ENCODE measurements around the gene GPRC5A.

GPRC5A gene

DNA sequence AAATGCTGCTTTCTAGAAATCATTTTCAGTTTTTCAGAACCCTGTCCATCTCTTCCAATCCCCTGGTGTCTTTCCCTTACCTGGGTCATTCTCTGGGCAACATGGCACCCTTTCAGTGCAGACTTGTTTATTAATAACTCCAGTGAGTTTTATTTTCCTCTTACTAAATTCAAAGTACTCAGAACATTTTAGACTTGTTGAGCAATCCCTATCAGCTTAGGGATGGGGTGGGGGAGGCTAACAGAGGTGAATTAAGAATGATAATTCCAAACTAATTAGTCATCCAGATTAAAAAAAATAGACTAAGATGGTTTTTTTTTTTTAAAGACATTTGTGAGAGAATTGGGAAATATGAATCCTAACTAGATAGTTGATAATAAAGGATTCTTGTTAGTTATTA lies 10.7 kb downstream of the GPRC5A start:
- no peak overlapping the region for H3K4me3 ChIP-seq (ENCODE audit: low read depth in 1 of 2, low read length in 2 of 2)
- H3K9me3 ChIP-seq (ENCODE audit: low read length) = no peaks in the 10 kb centered on the region
- H3K27me3 ChIP-seq (ENCODE audit: control insufficient read depth in 1 of 2, insufficient read depth in 2 of 2, low read length in 2 of 2) = no peaks in the 10 kb centered on the region
- no peaks in the 10 kb centered on the region for H3K36me3 ChIP-seq (ENCODE audit: insufficient read depth, low read length)
- H3K27ac ChIP-seq (ENCODE audit: low read depth, low read length) = no peak overlapping the region
- peaks cover 6% of the 10 kb centered on the region for H3K4me1 ChIP-seq (ENCODE audit: insufficient read depth, low read length)
- H3K9ac ChIP-seq (ENCODE audit: low read length) = no peak overlapping the region

DNA sequence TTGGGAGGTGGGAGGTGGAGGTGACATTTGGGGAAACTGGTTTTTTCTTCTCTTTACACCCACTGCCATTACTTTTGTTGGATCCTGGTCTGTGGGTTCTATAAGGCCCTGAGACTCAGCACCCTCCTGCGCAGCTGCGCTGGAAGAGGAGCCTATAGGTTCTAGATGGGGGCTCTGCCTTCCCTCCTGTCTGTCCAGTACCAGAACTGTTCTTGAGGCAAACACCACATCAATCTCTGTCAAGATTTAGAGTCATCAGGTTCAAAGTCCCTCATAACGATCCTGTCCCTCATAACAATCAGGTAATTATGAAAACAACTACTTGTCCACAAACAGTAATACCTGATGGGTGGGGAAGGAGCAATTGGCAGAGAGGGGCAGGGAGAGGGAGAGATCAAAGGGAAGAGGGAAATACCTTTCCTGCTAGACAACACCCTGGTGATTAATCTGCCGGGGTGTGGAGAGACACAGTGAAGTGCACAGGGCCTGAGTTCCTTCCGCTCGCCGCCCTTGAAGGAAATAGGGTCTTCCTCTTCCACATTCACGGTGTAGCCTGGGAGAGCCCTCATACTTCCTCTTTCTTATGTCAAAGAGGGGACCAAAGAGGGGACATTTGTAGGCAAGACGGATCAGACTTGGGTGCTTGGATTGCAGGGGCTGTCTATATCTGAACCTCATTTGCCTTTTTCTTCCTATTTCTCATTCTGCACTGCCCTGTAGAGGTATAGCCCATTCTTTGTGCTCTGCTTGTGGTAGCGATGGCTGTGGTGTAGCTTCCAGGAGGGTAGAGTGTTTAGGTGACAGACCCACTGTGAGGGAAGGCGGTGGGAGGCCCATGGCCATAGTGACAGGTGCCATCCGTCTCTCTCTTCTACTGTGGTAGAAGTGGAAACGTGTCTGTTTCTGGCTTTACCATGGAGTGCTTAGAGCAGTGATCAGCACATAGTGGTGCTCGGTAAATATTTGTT lies 12.6 kb downstream of the GPRC5A start:
- Histone ChIP-seq H3K4me1 (ENCODE audit: insufficient read depth, low read length) (peaks cover 6% of the 10 kb centered on the region), H3K4me3 (ENCODE audit: low read depth in 1 of 2, low read length in 2 of 2) (no peak overlapping the region), H3K27ac (ENCODE audit: low read depth, low read length) (no peak overlapping the region), H3K36me3 (ENCODE audit: insufficient read depth, low read length) (no peaks in the 10 kb centered on the region), H3K27me3 (ENCODE audit: control insufficient read depth in 1 of 2, insufficient read depth in 2 of 2, low read length in 2 of 2) (no peaks in the 10 kb centered on the region), H3K9ac (ENCODE audit: low read length) (no peak overlapping the region), H3K9me3 (ENCODE audit: low read length) (no peaks in the 10 kb centered on the region)

DNA sequence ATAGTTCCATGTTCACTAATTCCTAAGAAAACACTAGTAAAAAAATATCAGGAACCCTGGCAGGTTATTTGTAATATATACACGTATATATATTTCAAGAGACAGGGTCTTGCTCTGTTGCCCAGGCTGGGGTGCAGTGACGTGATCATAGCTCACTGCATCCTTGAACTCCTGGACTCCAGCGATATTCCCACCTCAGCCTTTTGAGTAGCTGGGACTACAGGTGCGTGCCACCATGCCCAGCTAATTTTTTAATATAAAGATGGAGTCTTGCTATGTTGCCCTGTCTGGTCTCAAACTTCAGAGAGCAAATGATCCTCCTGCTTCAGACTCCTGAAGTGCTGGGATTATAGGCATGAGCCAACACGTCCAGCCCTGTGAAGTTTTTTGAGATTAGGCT lies 16.2 kb downstream of the GPRC5A start:
- Histone ChIP-seq H3K4me3 (ENCODE audit: low read depth in 1 of 2, low read length in 2 of 2) (no peak overlapping the region), H3K9me3 (ENCODE audit: low read length) (no peaks in the 10 kb centered on the region), H3K9ac (ENCODE audit: low read length) (no peak overlapping the region), H3K27ac (ENCODE audit: low read depth, low read length) (no peak overlapping the region), H3K27me3 (ENCODE audit: control insufficient read depth in 1 of 2, insufficient read depth in 2 of 2, low read length in 2 of 2) (no peaks in the 10 kb centered on the region), H3K36me3 (ENCODE audit: insufficient read depth, low read length) (no peaks in the 10 kb centered on the region), H3K4me1 (ENCODE audit: insufficient read depth, low read length) (no peaks in the 10 kb centered on the region)

DNA sequence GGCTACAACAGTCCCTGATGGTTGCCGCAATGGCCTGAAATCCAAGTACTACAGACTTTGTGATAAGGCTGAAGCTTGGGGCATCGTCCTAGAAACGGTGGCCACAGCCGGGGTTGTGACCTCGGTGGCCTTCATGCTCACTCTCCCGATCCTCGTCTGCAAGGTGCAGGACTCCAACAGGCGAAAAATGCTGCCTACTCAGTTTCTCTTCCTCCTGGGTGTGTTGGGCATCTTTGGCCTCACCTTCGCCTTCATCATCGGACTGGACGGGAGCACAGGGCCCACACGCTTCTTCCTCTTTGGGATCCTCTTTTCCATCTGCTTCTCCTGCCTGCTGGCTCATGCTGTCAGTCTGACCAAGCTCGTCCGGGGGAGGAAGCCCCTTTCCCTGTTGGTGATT lies 16.9 kb downstream of the GPRC5A start:
- H3K9me3 ChIP-seq (ENCODE audit: low read length) = no peaks in the 10 kb centered on the region
- no peak overlapping the region for H3K4me3 ChIP-seq (ENCODE audit: low read depth in 1 of 2, low read length in 2 of 2)
- H3K36me3 ChIP-seq (ENCODE audit: insufficient read depth, low read length) = no peaks in the 10 kb centered on the region
- H3K4me1 ChIP-seq (ENCODE audit: insufficient read depth, low read length) = no peaks in the 10 kb centered on the region
- H3K27ac ChIP-seq (ENCODE audit: low read depth, low read length) = no peak overlapping the region
- no peak overlapping the region for H3K9ac ChIP-seq (ENCODE audit: low read length)
- H3K27me3 ChIP-seq (ENCODE audit: control insufficient read depth in 1 of 2, insufficient read depth in 2 of 2, low read length in 2 of 2) = no peaks in the 10 kb centered on the region

DNA sequence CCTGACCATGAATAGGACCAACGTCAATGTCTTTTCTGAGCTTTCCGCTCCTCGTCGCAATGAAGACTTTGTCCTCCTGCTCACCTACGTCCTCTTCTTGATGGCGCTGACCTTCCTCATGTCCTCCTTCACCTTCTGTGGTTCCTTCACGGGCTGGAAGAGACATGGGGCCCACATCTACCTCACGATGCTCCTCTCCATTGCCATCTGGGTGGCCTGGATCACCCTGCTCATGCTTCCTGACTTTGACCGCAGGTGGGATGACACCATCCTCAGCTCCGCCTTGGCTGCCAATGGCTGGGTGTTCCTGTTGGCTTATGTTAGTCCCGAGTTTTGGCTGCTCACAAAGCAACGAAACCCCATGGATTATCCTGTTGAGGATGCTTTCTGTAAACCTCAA lies 17.3 kb downstream of the GPRC5A start:
- H3K4me3 ChIP-seq (ENCODE audit: low read depth in 1 of 2, low read length in 2 of 2) = no peak overlapping the region
- H3K9ac ChIP-seq (ENCODE audit: low read length) = no peak overlapping the region
- H3K27me3 ChIP-seq (ENCODE audit: control insufficient read depth in 1 of 2, insufficient read depth in 2 of 2, low read length in 2 of 2) = no peaks in the 10 kb centered on the region
- H3K27ac ChIP-seq (ENCODE audit: low read depth, low read length) = no peak overlapping the region
- H3K36me3 ChIP-seq (ENCODE audit: insufficient read depth, low read length) = no peaks in the 10 kb centered on the region
- no peaks in the 10 kb centered on the region for H3K9me3 ChIP-seq (ENCODE audit: low read length)
- H3K4me1 ChIP-seq (ENCODE audit: insufficient read depth, low read length) = no peaks in the 10 kb centered on the region

DNA sequence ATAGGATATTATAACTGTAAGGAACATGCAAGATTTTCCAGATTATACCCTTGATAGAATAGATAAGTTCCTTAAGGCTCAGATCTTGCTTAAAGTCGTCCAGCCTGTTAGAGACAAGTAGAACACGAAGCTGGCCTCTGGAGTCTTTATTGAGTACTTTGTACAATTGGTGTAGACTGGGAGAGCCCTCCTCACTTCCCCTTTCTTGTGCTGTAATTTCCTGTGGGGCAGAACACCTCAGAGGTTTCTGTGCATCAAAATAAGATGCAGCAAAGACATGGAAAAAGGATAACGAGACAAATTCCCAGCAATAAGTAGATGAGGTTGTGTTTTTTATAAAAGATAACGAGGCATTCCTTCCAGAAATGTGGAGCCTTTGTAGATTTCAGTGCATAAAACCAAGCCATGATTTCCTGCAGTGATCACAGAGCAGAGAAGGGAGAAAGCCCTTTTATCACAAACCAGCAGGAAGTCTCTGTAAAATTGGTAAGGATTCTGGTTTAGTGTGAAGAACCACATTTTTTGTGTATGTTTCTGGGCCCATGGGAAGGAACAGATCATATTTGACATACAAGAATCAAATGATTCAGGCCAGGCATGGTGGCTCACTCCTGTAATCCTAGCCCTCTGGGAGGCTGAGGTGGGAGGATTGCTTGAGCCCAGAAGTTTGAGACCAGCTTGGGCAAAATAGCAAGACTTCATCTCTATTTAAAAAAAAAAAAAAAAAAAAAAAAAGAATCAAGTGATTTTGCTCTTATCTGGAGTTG lies 18.0 kb downstream of the GPRC5A start:
- Histone ChIP-seq H3K27ac (ENCODE audit: low read depth, low read length) (no peak overlapping the region), H3K4me3 (ENCODE audit: low read depth in 1 of 2, low read length in 2 of 2) (no peak overlapping the region), H3K27me3 (ENCODE audit: control insufficient read depth in 1 of 2, insufficient read depth in 2 of 2, low read length in 2 of 2) (no peaks in the 10 kb centered on the region), H3K9ac (ENCODE audit: low read length) (no peak overlapping the region), H3K36me3 (ENCODE audit: insufficient read depth, low read length) (no peaks in the 10 kb centered on the region), H3K4me1 (ENCODE audit: insufficient read depth, low read length) (no peaks in the 10 kb centered on the region), H3K9me3 (ENCODE audit: low read length) (no peaks in the 10 kb centered on the region)

DNA sequence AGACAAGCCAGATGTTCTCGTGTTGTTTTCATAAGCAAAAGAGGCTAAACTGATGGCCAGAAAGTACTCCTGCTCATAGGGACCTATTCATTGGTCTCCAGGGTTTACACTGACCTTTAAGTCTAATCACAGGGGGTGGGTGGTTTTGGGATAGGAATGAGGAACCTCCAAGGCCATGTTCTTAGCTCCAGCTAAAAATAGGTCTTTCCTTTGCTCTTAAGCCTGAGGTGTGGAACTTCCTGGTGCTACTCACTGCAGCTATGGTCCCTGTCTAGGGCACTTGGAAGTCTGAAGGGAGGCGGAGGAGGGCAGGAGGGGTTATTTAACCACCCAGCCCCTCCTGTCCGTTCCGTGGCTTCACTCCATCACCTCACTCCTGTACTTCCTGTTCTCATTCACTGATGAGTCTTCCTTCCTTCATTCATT lies 18.6 kb downstream of the GPRC5A start:
- Histone ChIP-seq H3K27me3 (ENCODE audit: control insufficient read depth in 1 of 2, insufficient read depth in 2 of 2, low read length in 2 of 2) (no peaks in the 10 kb centered on the region), H3K9ac (ENCODE audit: low read length) (no peak overlapping the region), H3K36me3 (ENCODE audit: insufficient read depth, low read length) (no peaks in the 10 kb centered on the region), H3K9me3 (ENCODE audit: low read length) (no peaks in the 10 kb centered on the region), H3K4me3 (ENCODE audit: low read depth in 1 of 2, low read length in 2 of 2) (no peak overlapping the region), H3K4me1 (ENCODE audit: insufficient read depth, low read length) (no peaks in the 10 kb centered on the region), H3K27ac (ENCODE audit: low read depth, low read length) (no peak overlapping the region)

DNA sequence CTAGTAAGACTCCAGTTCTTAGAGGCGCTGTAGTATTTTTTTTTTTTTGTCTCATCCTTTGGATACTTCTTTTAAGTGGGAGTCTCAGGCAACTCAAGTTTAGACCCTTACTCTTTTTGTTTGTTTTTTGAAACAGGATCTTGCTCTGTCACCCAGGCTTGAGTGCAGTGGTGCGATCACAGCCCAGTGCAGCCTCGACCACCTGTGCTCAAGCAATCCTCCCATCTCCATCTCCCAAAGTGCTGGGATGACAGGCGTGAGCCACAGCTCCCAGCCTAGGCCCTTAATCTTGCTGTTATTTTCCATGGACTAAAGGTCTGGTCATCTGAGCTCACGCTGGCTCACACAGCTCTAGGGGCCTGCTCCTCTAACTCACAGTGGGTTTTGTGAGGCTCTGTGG lies 21.3 kb downstream of the GPRC5A start:
- Histone ChIP-seq H3K36me3 (ENCODE audit: insufficient read depth, low read length) (no peaks in the 10 kb centered on the region), H3K4me3 (ENCODE audit: low read depth in 1 of 2, low read length in 2 of 2) (no peak overlapping the region)

DNA sequence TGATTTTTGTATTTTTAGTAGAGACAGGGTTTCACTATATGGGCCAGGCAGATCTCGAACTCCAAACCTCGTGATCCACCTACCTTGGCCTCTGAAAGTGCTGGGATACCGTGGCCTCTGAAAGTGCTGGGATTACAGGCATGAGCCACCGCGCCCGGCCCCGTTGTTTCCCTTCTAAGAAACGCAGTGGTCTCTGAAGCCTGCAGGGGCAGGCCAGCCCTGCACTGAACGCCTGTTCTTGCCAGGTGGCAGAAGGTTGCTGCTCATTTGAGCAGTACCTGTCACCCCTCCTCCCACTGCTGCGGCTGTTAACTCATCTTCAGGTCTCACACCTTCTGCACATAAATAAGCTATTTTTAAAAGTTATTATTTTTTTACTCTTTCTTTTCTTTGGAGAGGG lies 24.3 kb downstream of the GPRC5A start:
- no peak overlapping the region for H3K27ac ChIP-seq (ENCODE audit: low read depth, low read length)
- no peaks in the 10 kb centered on the region for H3K27me3 ChIP-seq (ENCODE audit: control insufficient read depth in 1 of 2, insufficient read depth in 2 of 2, low read length in 2 of 2)
- H3K9me3 ChIP-seq (ENCODE audit: low read length) = no peaks in the 10 kb centered on the region
- H3K36me3 ChIP-seq (ENCODE audit: insufficient read depth, low read length) = no peaks in the 10 kb centered on the region
- no peak overlapping the region for H3K4me3 ChIP-seq (ENCODE audit: low read depth in 1 of 2, low read length in 2 of 2)
- no peak overlapping the region for H3K9ac ChIP-seq (ENCODE audit: low read length)
- H3K4me1 ChIP-seq (ENCODE audit: insufficient read depth, low read length) = no peaks in the 10 kb centered on the region

More for the DNA sequence above, 21.3 kb downstream of the GPRC5A start:
- H3K27ac ChIP-seq (ENCODE audit: low read depth, low read length) = no peak overlapping the region
- H3K9ac ChIP-seq (ENCODE audit: low read length) = no peak overlapping the region
- no peaks in the 10 kb centered on the region for H3K9me3 ChIP-seq (ENCODE audit: low read length)
- no peaks in the 10 kb centered on the region for H3K27me3 ChIP-seq (ENCODE audit: control insufficient read depth in 1 of 2, insufficient read depth in 2 of 2, low read length in 2 of 2)
- no peaks in the 10 kb centered on the region for H3K4me1 ChIP-seq (ENCODE audit: insufficient read depth, low read length)

DNA sequence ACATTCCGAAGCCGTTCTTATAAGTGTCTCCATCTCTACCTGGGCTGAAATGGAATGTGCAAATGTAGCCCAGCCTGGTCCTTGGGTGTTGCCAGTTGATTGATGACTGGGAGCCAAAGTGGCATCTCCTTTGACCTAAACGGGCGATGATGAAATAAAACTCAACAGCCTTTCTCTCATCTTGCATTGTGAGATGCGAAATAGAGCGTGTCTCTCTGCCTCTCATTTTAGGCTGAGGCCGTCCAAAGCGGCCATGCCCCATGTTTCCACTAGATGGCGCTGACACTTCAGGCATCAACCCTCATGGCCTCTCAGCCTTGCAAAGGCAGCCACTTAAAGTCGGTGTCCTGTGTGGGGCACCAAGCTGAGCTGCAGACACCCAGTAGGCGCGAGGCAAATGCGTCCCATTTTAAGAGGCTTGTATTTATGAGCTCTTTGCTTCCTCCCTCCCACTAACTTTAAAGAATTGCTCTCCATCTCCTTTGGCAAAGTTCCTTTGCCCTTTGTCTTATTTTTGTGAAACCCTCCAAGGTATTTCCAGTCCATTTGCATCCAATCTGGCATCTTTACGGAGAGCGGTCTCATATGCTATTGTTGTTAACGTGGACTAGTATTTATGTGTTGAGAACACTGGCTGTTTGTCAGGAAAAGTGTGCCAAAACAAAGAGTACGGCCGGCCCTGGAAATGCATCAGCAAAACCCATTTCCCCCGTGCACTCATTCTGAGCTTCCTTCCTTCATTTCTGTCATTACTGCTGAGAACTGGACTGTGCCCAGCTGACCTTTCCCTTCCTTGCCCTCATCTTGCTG lies 25.0 kb downstream of the GPRC5A start:
- no peak overlapping the region for H3K27ac ChIP-seq (ENCODE audit: low read depth, low read length)
- H3K27me3 ChIP-seq (ENCODE audit: control insufficient read depth in 1 of 2, insufficient read depth in 2 of 2, low read length in 2 of 2) = no peaks in the 10 kb centered on the region
- H3K9me3 ChIP-seq (ENCODE audit: low read length) = no peaks in the 10 kb centered on the region
- no peak overlapping the region for H3K9ac ChIP-seq (ENCODE audit: low read length)
- H3K4me3 ChIP-seq (ENCODE audit: low read depth in 1 of 2, low read length in 2 of 2) = peak overlapping the region in 1 of 2 donors; percentile 5
- no peaks in the 10 kb centered on the region for H3K4me1 ChIP-seq (ENCODE audit: insufficient read depth, low read length)
- H3K36me3 ChIP-seq (ENCODE audit: insufficient read depth, low read length) = no peaks in the 10 kb centered on the region

DNA sequence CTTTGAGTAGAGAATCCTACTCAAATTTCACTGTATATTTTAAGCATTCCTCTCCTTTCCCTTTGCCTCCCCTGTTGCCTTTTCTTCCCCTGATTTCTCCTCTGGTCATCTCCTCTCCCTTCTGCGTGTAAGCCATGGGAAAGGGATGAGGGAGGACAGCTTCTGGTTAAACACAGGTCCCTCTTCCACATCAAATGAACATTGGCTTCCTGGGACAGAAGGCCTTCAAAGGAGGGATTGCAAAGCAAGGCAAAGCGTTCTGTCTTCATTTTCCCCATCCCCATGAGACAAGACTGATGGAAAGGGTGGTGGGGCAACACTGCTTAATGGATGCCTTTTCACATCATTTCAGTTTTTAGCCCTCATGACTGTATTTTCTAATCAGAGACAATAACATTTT lies 26.2 kb downstream of the GPRC5A start:
- no peaks in the 10 kb centered on the region for H3K27me3 ChIP-seq (ENCODE audit: control insufficient read depth in 1 of 2, insufficient read depth in 2 of 2, low read length in 2 of 2)
- no peak overlapping the region for H3K9ac ChIP-seq (ENCODE audit: low read length)
- H3K27ac ChIP-seq (ENCODE audit: low read depth, low read length) = no peak overlapping the region
- H3K9me3 ChIP-seq (ENCODE audit: low read length) = no peaks in the 10 kb centered on the region
- no peak overlapping the region for H3K4me3 ChIP-seq (ENCODE audit: low read depth in 1 of 2, low read length in 2 of 2)
- no peaks in the 10 kb centered on the region for H3K4me1 ChIP-seq (ENCODE audit: insufficient read depth, low read length)
- H3K36me3 ChIP-seq (ENCODE audit: insufficient read depth, low read length) = no peaks in the 10 kb centered on the region
